H1 (cell line): Measurements from ENCODE around the gene ACKR3.

Experiments
- BACH1 ChIP-seq: IDR thresholded peaks from 2 replicates; pipeline ENCODE4 v1.6.1; 2012; ENCODE audit warnings: low read length, improper control_type of control experiment
- CTCF ChIP-seq, 3 experiments: IDR thresholded peaks; 1 replicate in 2 of 3; 2 replicates in 1 of 3; pipeline versions ENCODE4 v1.5.1 to v1.6.1; 2011; ENCODE audit warnings: low read length in 3 of 3, mild to moderate bottlenecking in 3 of 3, inconsistent platforms in 2 of 3, low read depth in 1 of 3, moderate library complexity in 1 of 3; ENCODE audit not compliant: insufficient read depth in 1 of 3; ENCODE audit errors: control extremely low read depth in 1 of 3
- EGR1 ChIP-seq: IDR thresholded peaks from 2 replicates; pipeline ENCODE4 v1.6.1; 2011; ENCODE audit warnings: low read depth, low read length, borderline replicate concordance
- MAX ChIP-seq: IDR thresholded peaks from 2 replicates; pipeline ENCODE4 v1.6.1; 2012; ENCODE audit warnings: inconsistent platforms
- POLR2A ChIP-seq, 2 experiments: IDR thresholded peaks; 1 replicate in 1 of 2; 2 replicates in 1 of 2; pipeline ENCODE4 v1.6.1; 2011; ENCODE audit warnings: low read depth in 2 of 2, low read length in 2 of 2, mild to moderate bottlenecking in 2 of 2; ENCODE audit errors: control extremely low read depth in 1 of 2
- POLR2AphosphoS5 ChIP-seq: IDR thresholded peaks from 2 replicates; pipeline ENCODE4 v1.6.1; 2011; ENCODE audit warnings: low read depth, low read length
- SIX5 ChIP-seq: IDR thresholded peaks from 2 replicates; pipeline ENCODE4 v1.6.1; 2011; ENCODE audit warnings: mild to moderate bottlenecking, low read depth, low read length
- SP1 ChIP-seq: IDR thresholded peaks from 2 replicates; pipeline ENCODE4 v1.6.1; 2011; ENCODE audit warnings: low read depth, low read length
- SP2 ChIP-seq: IDR thresholded peaks from 2 replicates; pipeline ENCODE4 v1.6.1; 2012; ENCODE audit warnings: mild to moderate bottlenecking, low read length, inconsistent platforms

GRCh38 chr2:236536727-236537398 is 32.8 kb upstream of the ACKR3 start:
- no peak for TF ChIP-seq EGR1
- no peak for TF ChIP-seq SP1
- TF ChIP-seq BACH1: no peak
- TF ChIP-seq CTCF (IDR thresholded peaks at IDR 0.05; ENCODE audit: control extremely low read depth in 1 of 3, insufficient read depth in 1 of 3, low read depth in 1 of 3, low read length in 3 of 3): no peak
- no peak for TF ChIP-seq POLR2AphosphoS5
- TF ChIP-seq POLR2A (IDR thresholded peaks at IDR 0.05; ENCODE audit: control extremely low read depth in 1 of 2, low read depth in 2 of 2, low read length in 2 of 2): no peak
- TF ChIP-seq MAX: no peak
- TF ChIP-seq SP2: no peak
- no peak for TF ChIP-seq SIX5
